HEK293T (cell line): ENCODE results near the gene UBALD2.

Experiments used
- ARNT ChIP-seq: fragments of 450-650 bp; IDR thresholded peaks from 2 replicates; pipeline ENCODE4 v1.6.1; 2017; ENCODE audit warnings: mild to moderate bottlenecking
- BHLHE40 ChIP-seq: fragments of 450-650 bp; IDR thresholded peaks from 2 replicates; pipeline ENCODE4 v1.6.1; 2016; ENCODE audit warnings: mild to moderate bottlenecking, moderate library complexity, borderline replicate concordance
- ELF4 ChIP-seq: fragments of 450-650 bp; IDR thresholded peaks from 2 replicates; pipeline ENCODE4 v1.6.1; 2017; ENCODE audit warnings: antibody characterized with exemption
- HDGF ChIP-seq: fragments of 450-650 bp; IDR thresholded peaks from 2 replicates; pipeline ENCODE4 v1.6.1; 2017; ENCODE audit warnings: antibody characterized with exemption, borderline replicate concordance
- LEF1 ChIP-seq: fragments of 450-650 bp; IDR thresholded peaks from 2 replicates; pipeline ENCODE4 v1.6.1; 2017; ENCODE audit warnings: mild to moderate bottlenecking, borderline replicate concordance
- NFRKB ChIP-seq: fragments of 450-650 bp; IDR thresholded peaks from 2 replicates; pipeline ENCODE4 v1.6.1; 2016; ENCODE audit warnings: mild to moderate bottlenecking, moderate library complexity
- SP1 ChIP-seq: fragments of 450-650 bp; IDR thresholded peaks from 2 replicates; pipeline ENCODE4 v1.6.1; 2017
- SUZ12 ChIP-seq: fragments of 450-650 bp; IDR thresholded peaks from 2 replicates; pipeline ENCODE4 v1.6.1; 2016; ENCODE audit warnings: mild to moderate bottlenecking
- ZNF384 ChIP-seq: fragments of 450-650 bp; IDR thresholded peaks from 2 replicates; pipeline ENCODE4 v1.6.1; 2016

- TF ChIP-seq HDGF (no peak), SP1 (no peak), ELF4 (no peak), LEF1 (no peak), SUZ12 (no peak), BHLHE40 (no peak), NFRKB (no peak), ZNF384 (no peak), ARNT (no peak)
Measured at GRCh38 chr17:76271669-76272540, 6.8 kb downstream of the UBALD2 start.
